Stimulated activated CD4-positive, alpha-beta T cell treated with anti-CD3 and anti-CD28 coated beads, Interleukin-4, amount 100 ng/mL, for 4 hours (primary cell): Measurements from ENCODE around the gene MRPL37.

Experiments used
- DNase-seq, 2 experiments: peaks; one replicate each; pipeline ENCODE4 v3.0.0-alpha.2; 2020

Gene MRPL37

DNA sequence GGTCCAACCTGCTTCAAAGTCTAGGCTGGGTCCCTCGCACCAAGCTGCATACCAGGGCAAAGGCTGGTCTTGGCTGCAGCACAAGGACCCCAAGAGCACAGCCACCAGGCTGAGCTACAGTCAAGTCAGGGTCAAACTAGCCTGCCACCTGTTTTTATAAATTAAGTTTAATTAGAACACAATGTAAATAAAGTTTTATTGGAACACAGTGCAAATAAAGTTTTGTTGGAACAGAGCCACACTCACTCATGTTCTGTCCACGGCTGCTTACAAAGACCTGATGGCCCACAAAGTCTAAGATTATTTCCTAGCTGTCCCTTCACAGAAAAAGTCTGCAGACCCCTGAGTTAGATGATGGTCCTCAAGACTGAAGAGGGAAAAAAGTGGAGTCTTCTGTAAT, 66.2 kb downstream of the MRPL37 start:
- DNase-seq: no peak

DNA sequence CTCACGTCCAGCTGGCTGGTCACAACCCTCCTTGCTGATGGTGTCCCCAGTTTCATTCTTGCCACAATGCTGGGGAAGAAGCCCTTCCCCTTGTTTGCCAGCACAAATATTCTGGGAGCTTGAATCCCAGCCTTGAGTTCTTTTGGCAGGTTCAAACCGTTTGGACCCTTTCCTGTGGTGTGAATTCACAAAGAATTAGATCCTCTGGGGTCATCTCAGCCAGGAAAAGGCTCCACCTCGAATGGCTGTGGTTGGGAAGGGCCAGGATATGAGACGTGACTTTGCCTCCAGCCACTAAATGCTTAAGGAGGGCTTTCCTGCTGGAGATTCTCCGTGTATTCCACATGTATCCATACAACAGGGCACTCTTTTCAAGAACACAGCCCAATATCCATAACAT, 66.9 kb downstream of the MRPL37 start:
- DNase-seq: no peak
